ENCODE data around the gene PAPOLG. TPM values are rescaled to one million over a fixed set of nuclear protein-coding genes. Genes with fewer than 3 reads are reported as not detected.

PAPOLG gene
- total RNA-seq, 1 donor from 2014 or later = 60.8 TPM

- H3K36me3 Mint-ChIP-seq = no peaks in the 10 kb centered on the region
- no peak overlapping the region for H3K4me3 ChIP-seq
- no peaks in the 10 kb centered on the region for H3F3A ChIP-seq (ENCODE audit: low read depth)
Measured at GRCh38 chr2:60728855-60729254, 27.2 kb upstream of the PAPOLG start.

DNA sequence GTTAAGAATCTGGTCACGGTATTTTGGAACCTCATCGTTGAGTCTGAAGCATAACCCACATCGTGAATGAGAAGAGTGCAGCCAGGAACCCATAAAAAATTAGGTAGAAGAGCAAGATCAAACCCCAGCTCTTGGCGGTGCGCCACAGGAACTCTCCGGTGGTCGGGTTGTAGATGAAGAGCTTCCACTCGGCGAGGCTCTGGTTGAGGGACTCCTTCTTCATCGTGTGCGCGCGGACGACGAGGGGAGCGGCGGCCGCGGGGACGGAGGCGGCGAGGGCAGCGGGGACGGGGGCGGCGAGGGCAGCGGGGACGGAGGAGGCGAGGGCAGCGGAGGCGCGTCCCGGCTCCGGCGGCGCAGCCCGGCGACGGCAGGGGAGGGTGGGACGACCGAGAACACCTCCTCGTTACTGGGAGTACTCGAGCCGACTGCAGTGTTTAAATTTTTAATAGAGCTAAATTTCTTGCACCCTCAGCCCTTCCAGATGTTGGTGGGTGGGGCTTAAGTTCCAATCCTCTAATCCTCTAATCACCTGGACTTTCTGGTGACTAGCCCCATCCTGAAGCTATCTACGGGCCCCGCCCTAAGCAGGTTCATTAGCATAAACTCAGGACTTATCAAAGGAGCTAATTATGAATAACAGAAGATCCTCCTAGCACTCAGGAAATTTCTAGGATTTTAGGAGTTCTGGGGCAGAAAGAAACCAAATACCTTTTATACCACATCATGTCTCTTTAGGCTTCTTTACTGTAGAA is 20.4 kb upstream of the PAPOLG start:
- TF ChIP-seq EZH2 (IDR thresholded peaks at IDR 0.05) (peak; percentile 61), EZH2phosphoT487 (IDR thresholded peaks at IDR 0.05) (no peak)
- peak overlapping the region; percentile 57 for H3K4me3 ChIP-seq
- H3K27me3 Mint-ChIP-seq (ENCODE audit: insufficient read depth, low read depth) = peaks cover 15% of the 10 kb centered on the region
- DNase-seq (ENCODE audit: low spot score) = peak; percentile 65
- H3K79me2 ChIP-seq (ENCODE audit: low read depth) = no peaks in the 10 kb centered on the region
- peak overlapping the region; percentile 88 for H3K4me3 Mint-ChIP-seq
- H3K27ac ChIP-seq = no peak overlapping the region
- H3F3A ChIP-seq (ENCODE audit: low read depth) = no peaks in the 10 kb centered on the region
- no peaks in the 10 kb centered on the region for H3K9me3 Mint-ChIP-seq
- no peaks in the 10 kb centered on the region for H3K36me3 Mint-ChIP-seq
- H3K9ac ChIP-seq = no peak overlapping the region
- H2AFZ ChIP-seq (replicated peaks) = peak overlapping the region; percentile 82
- H3K27me3 ChIP-seq = peaks cover 29% of the 10 kb centered on the region
- H3K4me1 Mint-ChIP-seq = peaks cover 4% of the 10 kb centered on the region
- H4K20me1 ChIP-seq (ENCODE audit: low read depth) = no peaks in the 10 kb centered on the region
- no peaks in the 10 kb centered on the region for H3K4me1 ChIP-seq
- H3K9me3 ChIP-seq (ENCODE audit: low read depth) = no peaks in the 10 kb centered on the region
- H3K4me2 ChIP-seq = peak overlapping the region; percentile 80
- H3K36me3 ChIP-seq = no peaks in the 10 kb centered on the region
- no peak overlapping the region for H3K27ac Mint-ChIP-seq

More at GRCh38 chr2:60728855-60729254, 27.2 kb upstream of the PAPOLG start:
- Mint-ChIP-seq H3K27me3 (ENCODE audit: insufficient read depth, low read depth) (peaks cover 5% of the 10 kb centered on the region), H3K4me3 (no peak overlapping the region), H3K27ac (no peak overlapping the region), H3K4me1 (no peaks in the 10 kb centered on the region), H3K9me3 (peaks cover 11% of the 10 kb centered on the region)
- no peaks in the 10 kb centered on the region for H3K4me1 ChIP-seq
- no peak overlapping the region for H3K4me2 ChIP-seq
- no peaks in the 10 kb centered on the region for H3K79me2 ChIP-seq (ENCODE audit: low read depth)
- no peak overlapping the region for H3K9ac ChIP-seq
- H2AFZ ChIP-seq (replicated peaks) = no peak overlapping the region
- TF ChIP-seq EZH2 (IDR thresholded peaks at IDR 0.05) = no peak
- no peaks in the 10 kb centered on the region for H3K9me3 ChIP-seq (ENCODE audit: low read depth)
- no peak overlapping the region for H3K27ac ChIP-seq
- H3K36me3 ChIP-seq = no peaks in the 10 kb centered on the region
- no peaks in the 10 kb centered on the region for H4K20me1 ChIP-seq (ENCODE audit: low read depth)
- peaks cover under 1% of the 10 kb centered on the region for H3K27me3 ChIP-seq
- no peak for DNase-seq (ENCODE audit: low spot score)

DNA sequence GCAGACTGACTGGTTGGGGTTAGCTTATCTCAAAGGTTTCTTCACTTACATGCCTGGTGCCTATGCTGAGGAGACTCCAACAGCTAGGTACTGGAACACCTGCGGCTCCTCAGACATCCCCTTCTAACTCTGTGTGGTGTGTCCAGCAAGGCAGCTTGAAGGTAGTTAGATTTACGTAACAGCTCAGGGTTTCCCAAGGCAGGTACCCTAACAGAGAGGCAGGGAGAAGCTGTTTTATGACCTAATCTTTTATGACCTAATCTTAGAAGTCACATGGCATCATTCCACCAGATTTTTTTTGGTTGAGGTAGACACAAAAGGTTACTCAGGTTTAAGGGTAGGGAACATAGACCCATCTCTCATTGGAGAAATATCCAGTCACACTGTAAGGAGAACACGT is 17.4 kb upstream of the PAPOLG start:
- H3K27me3 ChIP-seq = peaks cover 29% of the 10 kb centered on the region
- no peaks in the 10 kb centered on the region for H4K20me1 ChIP-seq (ENCODE audit: low read depth)
- peaks cover 20% of the 10 kb centered on the region for H3F3A ChIP-seq (ENCODE audit: low read depth)
- no peak overlapping the region for H3K9ac ChIP-seq
- no peak for DNase-seq (ENCODE audit: low spot score)
- no peak overlapping the region for H3K4me3 Mint-ChIP-seq
- no peak overlapping the region for H3K27ac Mint-ChIP-seq
- H3K9me3 ChIP-seq (ENCODE audit: low read depth) = no peaks in the 10 kb centered on the region
- H3K4me1 Mint-ChIP-seq = peaks cover 14% of the 10 kb centered on the region
- peaks cover 11% of the 10 kb centered on the region for H3K4me1 ChIP-seq
- no peaks in the 10 kb centered on the region for H3K79me2 ChIP-seq (ENCODE audit: low read depth)
- peaks cover 11% of the 10 kb centered on the region for H3K27me3 Mint-ChIP-seq (ENCODE audit: insufficient read depth, low read depth)
- no peak for TF ChIP-seq EZH2 (IDR thresholded peaks at IDR 0.05)
- TF ChIP-seq EZH2phosphoT487 (IDR thresholded peaks at IDR 0.05) = no peak
- no peak for TF ChIP-seq CTCF (IDR thresholded peaks at IDR 0.05)
- no peak overlapping the region for H3K27ac ChIP-seq
- H3K9me3 Mint-ChIP-seq = no peaks in the 10 kb centered on the region
- H2AFZ ChIP-seq (replicated peaks) = no peak overlapping the region
- H3K4me2 ChIP-seq = no peak overlapping the region
- H3K4me3 ChIP-seq = no peak overlapping the region
- H3K36me3 Mint-ChIP-seq = no peaks in the 10 kb centered on the region
- no peaks in the 10 kb centered on the region for H3K36me3 ChIP-seq

DNA sequence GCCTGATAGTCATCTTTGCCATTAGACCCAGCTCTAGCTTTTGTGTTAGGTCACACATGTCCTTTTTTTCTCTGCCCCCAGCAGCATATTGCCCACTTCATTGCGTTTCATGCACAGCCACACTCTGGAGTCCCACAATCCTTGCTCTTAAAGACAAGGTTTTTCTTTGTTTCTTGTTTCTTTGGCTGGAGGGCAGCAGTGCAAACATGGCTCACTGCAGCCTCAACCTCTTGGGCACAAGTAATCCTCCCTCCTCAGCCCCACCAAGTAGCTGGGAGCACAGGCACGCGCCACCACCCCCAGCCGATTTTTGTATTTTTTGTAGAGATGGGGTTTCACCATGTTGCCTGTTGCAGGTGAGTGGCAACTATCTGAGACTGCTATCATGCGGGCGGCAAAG is 16.9 kb upstream of the PAPOLG start:
- Histone ChIP-seq H2AFZ (replicated peaks) (peak overlapping the region; percentile 80), H3K27me3 (peaks cover 25% of the 10 kb centered on the region), H3K79me2 (ENCODE audit: low read depth) (no peaks in the 10 kb centered on the region), H3K4me2 (no peak overlapping the region), H3K4me1 (peaks cover 11% of the 10 kb centered on the region), H3F3A (ENCODE audit: low read depth) (peaks cover 20% of the 10 kb centered on the region), H3K9ac (no peak overlapping the region), H3K9me3 (ENCODE audit: low read depth) (no peaks in the 10 kb centered on the region), H3K36me3 (no peaks in the 10 kb centered on the region), H3K27ac (no peak overlapping the region), H4K20me1 (ENCODE audit: low read depth) (no peaks in the 10 kb centered on the region), H3K4me3 (no peak overlapping the region)
- Mint-ChIP-seq H3K27me3 (ENCODE audit: insufficient read depth, low read depth) (peaks cover 11% of the 10 kb centered on the region), H3K27ac (no peak overlapping the region), H3K36me3 (no peaks in the 10 kb centered on the region), H3K4me1 (peaks cover 17% of the 10 kb centered on the region), H3K9me3 (no peaks in the 10 kb centered on the region), H3K4me3 (no peak overlapping the region)
- TF ChIP-seq EZH2 (IDR thresholded peaks at IDR 0.05) = no peak
- no peak for TF ChIP-seq CTCF (IDR thresholded peaks at IDR 0.05)
- TF ChIP-seq EZH2phosphoT487 (IDR thresholded peaks at IDR 0.05) = no peak
- DNase-seq (ENCODE audit: low spot score) = no peak
